ENCODE measurements around the gene AKR1C1.

- no peak for TF ChIP-seq EZH2phosphoT487 (IDR thresholded peaks at IDR 0.05; ENCODE audit: borderline replicate concordance, low read depth, low read length)
- no peak for TF ChIP-seq CTCF (conservative IDR thresholded peaks at IDR 0.05; ENCODE audit: low read length)
These were observed 51.7 kb downstream of the AKR1C1 start for GRCh38 chr10:5014936-5015335.

Measured in OCI-LY7 (cell line).